Right ventricle myocardium superior (tissue), 1 donor: ENCODE data around the gene CD300C. TPM values are rescaled to one million over a fixed set of nuclear protein-coding genes. Genes with fewer than 3 reads are reported as not detected.

Experiments
- total RNA-seq: library from RNA; stranded (reverse); fragmentation: NEBNext Ultra II Directional; extraction: Animal tissue kit (Norgen Biotek cat#: 25700); gene quantifications from one replicate; pipeline ENCODE4 v1.2.1, GENCODE V29; 2021
- donor health status: DM: no; HTN: yes; CAD: no; lungs with severe emphysema.

CD300C gene
- total RNA-seq, 1 donor from 2014 or later: 1.00 TPM

Other genes starting within 250 kb of the CD300C start
- gene KIF19, start 219.9 kb downstream of the CD300C start, total RNA-seq: 0.22 TPM
- gene BTBD17, start 184.2 kb downstream of the CD300C start, total RNA-seq: not detected
- not detected for gene GPR142, start 178.6 kb downstream of the CD300C start, total RNA-seq
- 30.5 TPM for gene GPRC5C, start 114.0 kb downstream of the CD300C start, total RNA-seq
- gene CD300A, start 79.5 kb downstream of the CD300C start, total RNA-seq: 1.7 TPM
- gene CD300LB, start 14.6 kb downstream of the CD300C start, total RNA-seq: 0.16 TPM
- not detected for gene CD300H, start 21.4 kb upstream of the CD300C start, total RNA-seq
- not detected for gene CD300LD, start 46.2 kb upstream of the CD300C start, total RNA-seq
- gene CD300E, start 77.6 kb upstream of the CD300C start, total RNA-seq: 0.38 TPM
- gene CD300LF, start 166.8 kb upstream of the CD300C start, total RNA-seq: not detected
- gene RAB37, start 191.1 kb upstream of the CD300C start, total RNA-seq: 4.1 TPM
- gene NHERF1, start 202.5 kb upstream of the CD300C start, total RNA-seq: 13.7 TPM
- 18.6 TPM for gene NAT9, start 230.2 kb upstream of the CD300C start, total RNA-seq